ENCODE data around the gene FAM236D.
"Not testable (repeated sequence)": the region's sequence is repeated elsewhere in the genome, so short reads cannot be mapped to it uniquely, and the experiment has no call there.

GRCh38 chrX:72760454-72760853, 47.6 kb downstream of the FAM236D start:
- not testable (repeated sequence) for TF ChIP-seq CTCF (IDR thresholded peaks at IDR 0.05; ENCODE audit: insufficient read depth, low read depth, low read length); EZH2 (IDR thresholded peaks at IDR 0.05; ENCODE audit: insufficient read depth, low read length)

Measured in astrocyte (in vitro differentiated cells and primary cell).